DOHH2 (cell line): ENCODE measurements around the gene SPATA31E1.

Experiments
- H3F3A ChIP-seq: fragments of 200-600 bp; sonication (generic), shearing (Covaris generic); 2 replicates; pipeline ENCODE4 v1.6.0; 2016; ENCODE audit warnings: antibody characterized with exemption, mild to moderate bottlenecking; ENCODE audit not compliant: control insufficient read depth, insufficient read depth
- H3K27ac ChIP-seq: fragments of 200-600 bp; sonication (generic); 2 replicates; pipeline ENCODE4 v1.5.1; 2014; ENCODE audit warnings: low read depth, mild to moderate bottlenecking, low read length, moderate library complexity
- H3K27me3 ChIP-seq: fragments of 200-600 bp; sonication (generic); 2 replicates; pipeline ENCODE4 v1.6.1; 2014; ENCODE audit warnings: mild to moderate bottlenecking, low read length, mixed read lengths; ENCODE audit not compliant: control insufficient read depth
- H3K36me3 ChIP-seq: fragments of 200-600 bp; sonication (generic); 2 replicates; pipeline ENCODE4 v1.6.1; 2014; ENCODE audit warnings: mild to moderate bottlenecking, low read length, moderate library complexity, mixed read lengths; ENCODE audit not compliant: control insufficient read depth
- H3K4me1 ChIP-seq: fragments of 200-600 bp; sonication (generic); 2 replicates; pipeline ENCODE4 v1.6.1; 2014; ENCODE audit warnings: mild to moderate bottlenecking, low read length, mixed read lengths; ENCODE audit not compliant: control insufficient read depth
- H3K4me2 ChIP-seq: fragments of 200-600 bp; sonication (generic); 2 replicates; pipeline ENCODE4 v1.6.0; 2014; ENCODE audit warnings: mild to moderate bottlenecking, low read length, moderate library complexity
- H3K4me3 ChIP-seq: fragments of 200-600 bp; sonication (generic); 2 replicates; pipeline ENCODE4 v1.5.1; 2014; ENCODE audit warnings: mild to moderate bottlenecking, low read length, mixed read lengths
- H3K79me2 ChIP-seq: fragments of 200-600 bp; sonication (generic); 2 replicates; pipeline ENCODE4 v1.6.1; 2014; ENCODE audit warnings: mild to moderate bottlenecking, low read length, mixed read lengths; ENCODE audit not compliant: control insufficient read depth
- H3K9me2 ChIP-seq: fragments of 200-600 bp; sonication (generic); replicated peaks from 2 replicates; pipeline ENCODE4 v1.6.1; 2014; ENCODE audit warnings: mild to moderate bottlenecking, low read length, mixed read lengths; ENCODE audit not compliant: control insufficient read depth
- H3K9me3 ChIP-seq: fragments of 200-600 bp; sonication (generic); 2 replicates; pipeline ENCODE4 v1.6.1; 2014; ENCODE audit warnings: antibody characterized with exemption, low read length, mixed read lengths; ENCODE audit not compliant: control insufficient read depth, insufficient read depth
- H4K20me1 ChIP-seq: fragments of 200-600 bp; sonication (generic); 2 replicates; pipeline ENCODE4 v1.6.0; 2014; ENCODE audit warnings: low read depth, mild to moderate bottlenecking, antibody characterized with exemption, low read length, moderate library complexity; ENCODE audit not compliant: control insufficient read depth, insufficient read depth
- EZH2phosphoT487 ChIP-seq: fragments of 200-600 bp; sonication (generic); IDR thresholded peaks from 2 replicates; pipeline ENCODE4 v1.6.1; 2017; ENCODE audit warnings: borderline replicate concordance, mild to moderate bottlenecking, antibody characterized with exemption, low read length, moderate library complexity, mixed read lengths
- TF ChIP-seq, protein P1 (sequence below): fragments of 200-600 bp; sonication (generic); IDR thresholded peaks from one replicate; pipeline ENCODE4 v1.5.1; 2014; ENCODE audit warnings: antibody characterized with exemption, mild to moderate bottlenecking, low read depth, low read length; ENCODE audit not compliant: poor library complexity, severe bottlenecking

Gene SPATA31E1

DNA sequence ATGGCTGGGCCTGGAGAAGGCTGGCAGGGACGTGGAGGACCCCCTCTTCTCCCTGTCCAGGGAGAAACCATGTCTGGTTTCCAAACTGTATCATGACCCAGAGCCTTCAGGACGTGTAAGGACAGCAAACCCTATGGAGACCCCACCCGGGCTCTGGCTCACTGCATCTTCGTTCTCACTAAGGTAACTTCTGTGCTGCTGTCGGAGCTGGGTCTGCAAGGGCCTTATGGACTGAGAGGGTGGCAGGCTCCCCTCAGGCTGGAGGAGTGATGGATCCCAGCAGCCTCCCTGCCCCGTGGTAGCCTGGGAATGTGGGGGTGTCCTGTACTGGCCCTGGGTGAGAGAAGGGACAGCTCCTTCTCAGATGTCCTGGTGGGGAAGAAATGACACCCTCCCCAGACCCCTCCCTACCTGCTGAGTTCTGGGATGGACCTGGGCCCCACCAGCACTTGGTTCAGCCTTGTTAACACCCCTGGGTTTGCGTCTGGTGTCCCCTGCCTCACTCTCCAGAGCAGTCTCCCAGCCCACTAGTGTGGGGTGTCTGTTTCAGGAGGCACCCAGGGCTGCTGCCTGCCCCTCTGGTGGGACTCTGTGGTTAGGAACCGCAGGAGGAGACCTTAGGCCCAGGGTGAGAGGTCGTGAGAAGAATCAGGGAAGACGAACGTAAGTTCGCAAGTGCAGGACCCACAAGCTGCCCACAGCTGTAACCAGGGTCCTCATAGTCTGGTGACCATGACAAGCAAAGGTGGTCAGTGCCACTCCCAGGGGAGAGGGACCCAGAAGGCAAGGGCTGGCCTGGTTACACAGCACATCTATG lies 6.6 kb downstream of the SPATA31E1 start:
- H3K9me3 ChIP-seq, result no peaks in the 10 kb centered on the region
- TF ChIP-seq, protein P1, sequence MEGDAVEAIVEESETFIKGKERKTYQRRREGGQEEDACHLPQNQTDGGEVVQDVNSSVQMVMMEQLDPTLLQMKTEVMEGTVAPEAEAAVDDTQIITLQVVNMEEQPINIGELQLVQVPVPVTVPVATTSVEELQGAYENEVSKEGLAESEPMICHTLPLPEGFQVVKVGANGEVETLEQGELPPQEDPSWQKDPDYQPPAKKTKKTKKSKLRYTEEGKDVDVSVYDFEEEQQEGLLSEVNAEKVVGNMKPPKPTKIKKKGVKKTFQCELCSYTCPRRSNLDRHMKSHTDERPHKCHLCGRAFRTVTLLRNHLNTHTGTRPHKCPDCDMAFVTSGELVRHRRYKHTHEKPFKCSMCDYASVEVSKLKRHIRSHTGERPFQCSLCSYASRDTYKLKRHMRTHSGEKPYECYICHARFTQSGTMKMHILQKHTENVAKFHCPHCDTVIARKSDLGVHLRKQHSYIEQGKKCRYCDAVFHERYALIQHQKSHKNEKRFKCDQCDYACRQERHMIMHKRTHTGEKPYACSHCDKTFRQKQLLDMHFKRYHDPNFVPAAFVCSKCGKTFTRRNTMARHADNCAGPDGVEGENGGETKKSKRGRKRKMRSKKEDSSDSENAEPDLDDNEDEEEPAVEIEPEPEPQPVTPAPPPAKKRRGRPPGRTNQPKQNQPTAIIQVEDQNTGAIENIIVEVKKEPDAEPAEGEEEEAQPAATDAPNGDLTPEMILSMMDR, result no peak
- TF ChIP-seq EZH2phosphoT487, result no peak
- no peaks in the 10 kb centered on the region for H3K79me2 ChIP-seq
- no peak overlapping the region for H3K4me2 ChIP-seq
- no peaks in the 10 kb centered on the region for H3K36me3 ChIP-seq
- no peaks in the 10 kb centered on the region for H3K4me1 ChIP-seq
- H4K20me1 ChIP-seq, result no peaks in the 10 kb centered on the region
- H3F3A ChIP-seq, result no peaks in the 10 kb centered on the region
- H3K9me2 ChIP-seq, result no peaks in the 10 kb centered on the region
- no peak overlapping the region for H3K27ac ChIP-seq
- no peak overlapping the region for H3K4me3 ChIP-seq
- H3K27me3 ChIP-seq, result no peaks in the 10 kb centered on the region

DNA sequence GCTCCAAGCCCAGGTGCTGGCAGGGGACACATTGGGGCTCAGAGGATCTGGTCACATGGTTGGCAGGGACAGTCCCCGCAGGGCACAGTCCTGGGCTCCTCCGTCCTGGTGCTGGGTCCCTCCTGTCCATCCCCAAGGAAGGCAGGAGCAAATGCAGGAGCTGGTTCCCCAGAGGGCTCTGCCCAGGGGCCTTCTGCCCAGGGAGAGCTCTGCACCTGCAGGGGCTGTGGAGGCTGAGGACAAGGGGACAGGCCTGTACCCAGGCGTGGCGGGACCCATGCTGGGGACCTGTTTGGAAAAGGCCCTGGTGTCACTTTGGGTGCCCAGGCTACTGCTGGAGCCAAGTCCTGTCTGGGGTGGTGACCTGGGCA lies 7.2 kb downstream of the SPATA31E1 start:
- no peaks in the 10 kb centered on the region for H3K27me3 ChIP-seq
- no peaks in the 10 kb centered on the region for H3K79me2 ChIP-seq
- H3K9me3 ChIP-seq, result no peaks in the 10 kb centered on the region
- H3K9me2 ChIP-seq, result no peaks in the 10 kb centered on the region
- H3F3A ChIP-seq, result no peaks in the 10 kb centered on the region
- H3K27ac ChIP-seq, result no peak overlapping the region
- no peaks in the 10 kb centered on the region for H3K36me3 ChIP-seq
- no peaks in the 10 kb centered on the region for H4K20me1 ChIP-seq
- H3K4me1 ChIP-seq, result no peaks in the 10 kb centered on the region
- no peak overlapping the region for H3K4me3 ChIP-seq
- no peak for TF ChIP-seq EZH2phosphoT487
- TF ChIP-seq, protein P1, result no peak
- H3K4me2 ChIP-seq, result no peak overlapping the region

DNA sequence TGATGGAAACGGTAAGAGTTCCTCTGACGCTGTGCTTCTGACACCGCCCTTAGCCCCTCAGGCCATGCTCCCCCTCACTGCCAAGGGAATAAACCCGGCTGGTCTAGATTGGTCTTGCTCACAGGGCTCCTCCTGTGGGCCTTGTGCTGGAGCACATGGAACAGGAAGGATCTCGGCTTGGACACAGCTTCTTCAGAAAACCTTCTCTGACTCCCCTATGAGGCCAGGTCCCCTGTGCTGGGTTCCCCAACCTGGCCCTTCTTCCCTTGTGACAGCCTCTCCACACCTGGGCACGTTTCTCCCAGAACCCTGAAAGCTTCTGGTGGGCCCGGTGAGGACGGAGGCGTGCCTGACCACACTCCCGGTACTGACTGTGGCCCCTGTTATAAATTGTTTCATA lies 8.2 kb downstream of the SPATA31E1 start:
- Histone ChIP-seq H3K4me2 (no peak overlapping the region), H3K27me3 (no peaks in the 10 kb centered on the region), H3F3A (no peaks in the 10 kb centered on the region), H3K79me2 (no peaks in the 10 kb centered on the region), H3K36me3 (no peaks in the 10 kb centered on the region), H3K27ac (no peak overlapping the region), H3K9me2 (no peaks in the 10 kb centered on the region), H3K9me3 (no peaks in the 10 kb centered on the region), H3K4me1 (no peaks in the 10 kb centered on the region), H4K20me1 (no peaks in the 10 kb centered on the region), H3K4me3 (no peak overlapping the region)
- TF ChIP-seq EZH2phosphoT487, result no peak
- TF ChIP-seq, protein P1, result no peak
